K562 (cell line): Measurements from ENCODE around the gene ABCG2. TPM values are rescaled to one million over a fixed set of nuclear protein-coding genes. Genes with fewer than 3 reads are reported as not detected.

Experiments used
- FOXJ2 ChIP-seq: fragments of 200-800 bp; sonication (Bioruptor generic); IDR thresholded peaks from 2 replicates; pipeline ENCODE4 v1.6.1; 2016; ENCODE audit warnings: missing genetic modification characterization, missing compliant biosample characterization
- KLF16 ChIP-seq: IDR thresholded peaks from 2 replicates; pipeline ENCODE4 v1.6.1; 2016; ENCODE audit warnings: antibody characterized with exemption
- ZBTB49 ChIP-seq: sonication (generic); formaldehyde crosslinking; IDR thresholded peaks from 2 replicates; pipeline ENCODE4 v1.8.0; 2022; ENCODE audit warnings: missing genetic modification reagents, mild to moderate bottlenecking, borderline replicate concordance
- ZC3H8 ChIP-seq: fragments of 450-650 bp; IDR thresholded peaks from 2 replicates; pipeline ENCODE4 v1.6.1; 2017
- polyA plus RNA-seq, 8 experiments: library from polyadenylated mRNA; depleted of rRNA in 4 of 8; stranded (reverse) in 5 of 8; unstranded in 3 of 8; fragments of >200 nt; fragmentation: Nextera tagmentation in 2 of 8; fragmentation: Illumina TruSeq in 1 of 8; extraction: Ambion mirVana in 2 of 8; extraction: Trizol in 1 of 8; gene quantifications; 2 replicates each; pipeline versions ENCODE4 v1.2.1 to v1.2.3, GENCODE V29; 2011 to 2014; ENCODE audit warnings: inconsistent platforms in 1 of 8, missing spikeins in 1 of 8
- total RNA-seq, 7 experiments: library from RNA; depleted of rRNA in 6 of 7; stranded (reverse); fragments of >200 nt in 6 of 7; fragmentation: Illumina TruSeq in 2 of 7; extraction: Trizol in 2 of 7; gene quantifications; 2 replicates each; pipeline versions ENCODE4 v1.2.1 to v1.2.3, GENCODE V29; 2011 to 2021; ENCODE audit warnings: low replicate concordance in 1 of 7
- TF ChIP-seq, protein P1 (sequence below), 2 experiments: fragments of 450-650 bp; IDR thresholded peaks; 2 replicates each; pipeline ENCODE4 v1.6.1; 2016; ENCODE audit warnings: mild to moderate bottlenecking in 2 of 2, borderline replicate concordance in 1 of 2, low read depth in 1 of 2, moderate library complexity in 1 of 2

The ABCG2 gene
- total and polyA plus RNA-seq, 9 of the 15 experiments (the other 6 are each of a cell fraction or from before 2014, with no cell fraction given): 0.01 to 0.36 (median 0.11) TPM; not detected in 4

GRCh38 chr4:88101165-88101564 is 57.3 kb downstream of the ABCG2 start (continued):
- TF ChIP-seq, protein P1, sequence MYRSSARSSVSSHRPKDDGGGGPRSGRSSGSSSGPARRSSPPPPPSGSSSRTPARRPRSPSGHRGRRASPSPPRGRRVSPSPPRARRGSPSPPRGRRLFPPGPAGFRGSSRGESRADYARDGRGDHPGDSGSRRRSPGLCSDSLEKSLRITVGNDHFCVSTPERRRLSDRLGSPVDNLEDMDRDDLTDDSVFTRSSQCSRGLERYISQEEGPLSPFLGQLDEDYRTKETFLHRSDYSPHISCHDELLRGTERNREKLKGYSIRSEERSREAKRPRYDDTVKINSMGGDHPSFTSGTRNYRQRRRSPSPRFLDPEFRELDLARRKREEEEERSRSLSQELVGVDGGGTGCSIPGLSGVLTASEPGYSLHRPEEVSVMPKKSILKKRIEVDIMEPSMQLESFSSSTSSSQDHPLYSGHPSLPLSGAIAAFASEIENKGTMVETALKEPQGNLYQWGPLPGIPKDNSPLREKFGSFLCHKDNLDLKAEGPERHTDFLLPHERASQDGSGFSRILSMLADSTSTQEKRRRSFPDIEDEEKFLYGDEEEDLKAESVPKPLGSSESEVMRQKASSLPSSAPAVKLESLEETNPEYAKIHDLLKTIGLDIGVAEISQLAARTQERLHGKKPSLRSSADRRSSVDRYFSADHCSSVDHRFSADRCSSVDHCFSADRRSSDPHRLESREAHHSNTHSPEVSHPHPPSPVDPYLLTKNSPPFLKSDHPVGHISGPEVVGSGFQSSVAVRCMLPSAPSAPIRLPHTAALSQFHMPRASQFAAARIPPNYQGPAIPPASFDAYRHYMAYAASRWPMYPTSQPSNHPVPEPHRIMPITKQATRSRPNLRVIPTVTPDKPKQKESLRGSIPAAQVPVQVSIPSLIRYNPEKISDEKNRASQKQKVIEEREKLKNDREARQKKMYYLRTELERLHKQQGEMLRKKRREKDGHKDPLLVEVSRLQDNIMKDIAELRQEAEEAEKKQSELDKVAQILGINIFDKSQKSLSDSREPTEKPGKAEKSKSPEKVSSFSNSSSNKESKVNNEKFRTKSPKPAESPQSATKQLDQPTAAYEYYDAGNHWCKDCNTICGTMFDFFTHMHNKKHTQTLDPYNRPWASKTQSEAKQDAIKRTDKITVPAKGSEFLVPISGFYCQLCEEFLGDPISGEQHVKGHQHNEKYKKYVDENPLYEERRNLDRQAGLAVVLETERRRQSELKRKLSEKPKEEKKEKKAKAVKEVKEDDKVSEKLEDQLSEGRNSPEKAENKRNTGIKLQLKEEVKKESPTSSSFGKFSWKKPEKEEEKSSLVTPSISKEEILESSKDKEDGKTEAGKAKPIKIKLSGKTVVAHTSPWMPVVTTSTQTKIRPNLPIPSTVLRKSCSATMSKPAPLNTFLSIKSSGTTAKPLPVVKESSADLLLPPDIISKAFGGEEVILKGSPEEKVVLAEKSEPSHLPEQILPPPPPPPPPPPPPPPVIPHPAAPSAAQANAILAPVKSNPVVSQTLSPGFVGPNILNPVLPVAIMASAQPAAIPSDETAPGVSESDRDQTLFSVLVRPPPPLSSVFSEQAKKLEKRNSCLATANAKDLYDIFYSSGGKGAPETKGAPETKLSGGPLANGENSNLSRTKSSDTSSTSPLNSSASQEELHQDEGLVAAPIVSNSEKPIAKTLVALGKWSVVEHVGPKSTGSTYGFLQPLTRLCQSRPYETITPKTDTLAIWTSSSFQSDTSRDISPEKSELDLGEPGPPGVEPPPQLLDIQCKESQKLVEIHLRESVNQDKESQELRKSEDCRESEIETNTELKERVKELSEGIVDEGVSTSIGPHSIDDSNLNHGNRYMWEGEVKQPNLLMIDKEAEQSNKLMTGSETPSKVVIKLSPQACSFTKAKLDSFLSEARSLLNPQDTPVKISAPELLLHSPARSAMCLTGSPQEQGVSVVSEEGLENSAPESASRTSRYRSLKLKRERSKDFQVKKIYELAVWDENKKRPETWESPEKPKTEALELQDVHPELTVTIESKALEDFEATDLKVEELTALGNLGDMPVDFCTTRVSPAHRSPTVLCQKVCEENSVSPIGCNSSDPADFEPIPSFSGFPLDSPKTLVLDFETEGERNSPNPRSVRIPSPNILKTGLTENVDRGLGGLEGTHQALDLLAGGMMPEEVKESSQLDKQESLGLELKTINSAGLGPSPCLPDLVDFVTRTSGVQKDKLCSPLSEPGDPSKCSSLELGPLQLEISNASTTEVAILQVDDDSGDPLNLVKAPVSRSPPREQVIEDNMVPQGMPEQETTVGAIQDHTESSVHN (IDR thresholded peaks at IDR 0.05; ENCODE audit: borderline replicate concordance in 1 of 2, low read depth in 1 of 2): no peak
- TF ChIP-seq KLF16 (no peak), ZC3H8 (no peak), FOXJ2 (tag) (no peak), ZBTB49 (CRISPR knock-in tag) (no peak)
